HEK293T (cell line): ENCODE results near the gene PKNOX2.

ENCODE experiments used
- L3MBTL2 ChIP-seq: fragments of 450-650 bp; conservative IDR thresholded peaks from 2 replicates; pipeline ENCODE4 v1.6.1; 2016; ENCODE audit warnings: mild to moderate bottlenecking
- SUZ12 ChIP-seq: fragments of 450-650 bp; IDR thresholded peaks from 2 replicates; pipeline ENCODE4 v1.6.1; 2016; ENCODE audit warnings: mild to moderate bottlenecking

- TF ChIP-seq L3MBTL2 (no peak), SUZ12 (no peak)
Measured at GRCh38 chr11:125303694-125304093, 139.1 kb downstream of the PKNOX2 start.
